ENCODE results near the gene CYGB.
"Not testable (repeated sequence)": the region's sequence is repeated elsewhere in the genome, so short reads cannot be mapped to it uniquely, and the experiment has no call there.

CYGB gene

GRCh38 chr17:76566988-76567431 lies 29.5 kb upstream of the CYGB start:
- DNase-seq = no peak

- no peak for DNase-seq
These were observed 29.1 kb upstream of the CYGB start for GRCh38 chr17:76566613-76566943.

- no peak for DNase-seq
These were observed 28.5 kb upstream of the CYGB start for GRCh38 chr17:76565728-76566612.

GRCh38 chr17:76564991-76565727 lies 27.6 kb upstream of the CYGB start:
- not testable (repeated sequence) for DNase-seq

DNA sequence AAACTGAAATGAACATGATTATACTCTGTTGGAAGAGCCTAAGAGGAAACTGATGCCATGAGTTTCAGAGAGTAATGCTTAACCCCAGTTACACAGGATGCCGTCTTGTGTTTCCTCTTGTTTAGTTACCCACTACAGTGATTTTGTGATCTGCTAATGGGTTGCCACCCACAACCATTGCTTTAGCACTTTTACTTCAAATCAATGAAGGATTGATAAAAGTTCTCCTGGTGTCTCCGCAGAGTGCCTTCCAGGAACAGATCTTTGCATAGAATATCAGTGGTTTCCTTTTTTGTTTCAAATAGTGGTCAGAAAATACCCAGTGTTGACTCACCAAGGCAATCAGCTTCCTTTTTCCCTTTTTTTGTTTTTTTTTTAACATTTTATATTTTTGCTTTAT lies 25.9 kb upstream of the CYGB start:
- DNase-seq = not testable (repeated sequence)

DNA sequence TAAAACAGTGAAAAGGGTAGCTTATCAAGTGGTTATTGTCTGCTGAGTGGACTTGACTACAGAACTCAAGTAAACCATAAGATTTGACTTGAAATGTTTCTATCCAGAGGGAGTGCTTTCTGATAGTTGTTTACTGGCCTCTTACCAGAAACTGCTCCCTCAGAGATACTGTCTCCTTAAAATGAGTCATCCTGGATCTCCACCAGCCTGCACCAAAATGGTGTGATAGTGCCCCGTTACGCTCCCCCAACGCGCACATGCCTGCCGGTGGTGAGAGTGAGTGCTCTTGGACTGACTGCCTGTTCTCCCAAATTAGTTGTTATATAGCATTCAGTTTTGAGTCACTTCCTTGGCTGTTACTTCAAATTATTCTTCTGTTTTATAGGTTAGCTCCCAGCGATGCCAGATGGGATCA lies 25.2 kb upstream of the CYGB start:
- no peak for DNase-seq

DNA sequence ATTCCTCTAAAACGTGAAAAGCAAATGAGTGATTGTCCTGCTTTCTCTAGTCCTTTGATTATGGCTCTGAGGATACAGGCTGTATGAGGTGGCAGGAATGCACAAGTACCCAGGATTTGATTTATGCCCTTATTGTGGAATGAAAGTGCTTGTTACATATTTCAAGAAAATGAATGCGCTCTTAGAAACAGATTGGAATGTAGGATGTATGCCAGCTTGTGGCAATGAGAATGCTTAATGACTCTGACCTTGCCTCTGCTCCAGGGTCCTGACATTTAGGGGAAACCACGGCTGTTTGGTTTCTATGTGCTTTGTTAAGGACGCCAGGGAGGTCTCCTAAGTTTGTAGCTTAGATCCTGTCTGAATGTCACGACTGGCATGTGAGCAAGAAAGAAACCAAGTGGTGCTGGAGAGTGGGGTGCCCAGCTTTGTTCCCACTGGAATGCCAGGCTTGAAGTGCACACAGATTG lies 24.3 kb upstream of the CYGB start:
- DNase-seq = no peak

DNA sequence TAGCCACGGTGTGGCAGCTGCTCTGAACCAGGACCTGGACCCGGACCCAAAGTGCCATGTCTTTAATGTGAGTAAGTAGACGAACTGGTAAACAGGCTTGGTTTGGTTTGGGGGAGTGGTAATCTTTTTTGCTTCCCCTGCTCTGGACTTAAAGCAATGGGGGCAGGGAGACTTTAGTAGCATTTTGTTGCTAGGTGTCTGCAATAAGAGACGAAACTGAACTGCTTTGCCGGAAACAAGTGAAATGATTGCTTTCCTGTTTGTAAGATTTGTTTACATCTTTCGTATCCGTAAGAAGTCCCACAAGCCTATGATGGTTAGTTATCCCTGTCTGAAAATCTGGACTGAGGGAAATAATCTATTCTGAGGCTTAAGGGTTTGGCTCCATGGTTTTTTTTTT lies 23.8 kb upstream of the CYGB start:
- no peak for DNase-seq

DNA sequence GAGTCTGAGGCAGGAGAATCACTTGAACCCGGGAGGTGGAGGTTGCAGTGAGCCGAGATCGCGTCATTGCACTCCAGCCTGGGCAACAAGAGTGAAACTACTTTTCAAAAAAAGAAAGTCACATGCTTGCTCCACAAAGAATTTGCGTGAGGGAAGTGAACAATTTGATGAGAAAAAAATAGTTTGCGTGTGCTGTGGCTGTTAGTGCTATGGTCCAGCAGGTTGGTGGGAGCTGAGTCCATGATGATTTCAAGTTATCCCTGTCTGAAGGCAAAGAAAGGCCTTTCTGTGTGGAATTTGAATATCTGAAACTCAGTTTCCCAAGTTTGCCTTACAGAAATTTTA lies 23.3 kb upstream of the CYGB start:
- DNase-seq = no peak

GRCh38 chr17:76560036-76560876 lies 22.7 kb upstream of the CYGB start:
- no peak for DNase-seq

- DNase-seq = not testable (repeated sequence)
These were observed 22.0 kb upstream of the CYGB start for GRCh38 chr17:76559460-76559859.

GRCh38 chr17:76558198-76559095 lies 20.9 kb upstream of the CYGB start:
- no peak for DNase-seq

GRCh38 chr17:76557368-76558197 lies 20.1 kb upstream of the CYGB start:
- peak; percentile 86 for DNase-seq

DNA sequence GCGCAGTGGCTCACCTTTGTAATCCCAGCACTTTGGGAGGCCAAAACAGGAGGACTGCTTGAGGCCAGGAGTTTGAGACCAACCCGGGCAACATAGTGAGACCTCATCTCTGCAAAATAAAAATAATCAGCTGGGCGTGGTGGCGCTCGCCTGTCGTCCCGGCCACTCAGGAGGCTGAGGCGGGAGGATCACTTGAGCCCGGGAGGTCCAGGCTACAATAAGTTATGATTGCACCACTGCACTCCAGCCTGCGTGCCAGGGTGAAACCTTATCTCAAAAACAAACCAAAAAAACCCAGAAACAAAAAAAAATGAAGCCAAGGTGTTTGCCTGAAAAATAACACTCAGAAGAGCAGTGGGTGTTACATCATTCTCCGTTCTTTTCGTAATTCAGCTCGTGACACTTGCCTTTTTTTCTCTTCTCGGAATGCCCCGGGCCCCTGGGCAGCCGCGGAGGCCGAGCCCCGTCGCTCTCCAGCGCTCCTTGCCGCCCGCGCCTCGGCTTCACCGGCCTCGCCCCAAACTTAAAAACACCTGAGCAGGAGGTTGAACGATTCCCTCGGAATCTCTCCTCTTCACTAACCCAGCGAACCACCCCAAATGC lies 19.4 kb upstream of the CYGB start:
- DNase-seq = peak; percentile 42

- no peak for DNase-seq
These were observed 16.6 kb upstream of the CYGB start for GRCh38 chr17:76554131-76554530.

- no peak for DNase-seq
These were observed 15.8 kb upstream of the CYGB start for GRCh38 chr17:76553178-76553908.

- no peak for DNase-seq
These were observed 14.2 kb upstream of the CYGB start for GRCh38 chr17:76551685-76552084.

DNA sequence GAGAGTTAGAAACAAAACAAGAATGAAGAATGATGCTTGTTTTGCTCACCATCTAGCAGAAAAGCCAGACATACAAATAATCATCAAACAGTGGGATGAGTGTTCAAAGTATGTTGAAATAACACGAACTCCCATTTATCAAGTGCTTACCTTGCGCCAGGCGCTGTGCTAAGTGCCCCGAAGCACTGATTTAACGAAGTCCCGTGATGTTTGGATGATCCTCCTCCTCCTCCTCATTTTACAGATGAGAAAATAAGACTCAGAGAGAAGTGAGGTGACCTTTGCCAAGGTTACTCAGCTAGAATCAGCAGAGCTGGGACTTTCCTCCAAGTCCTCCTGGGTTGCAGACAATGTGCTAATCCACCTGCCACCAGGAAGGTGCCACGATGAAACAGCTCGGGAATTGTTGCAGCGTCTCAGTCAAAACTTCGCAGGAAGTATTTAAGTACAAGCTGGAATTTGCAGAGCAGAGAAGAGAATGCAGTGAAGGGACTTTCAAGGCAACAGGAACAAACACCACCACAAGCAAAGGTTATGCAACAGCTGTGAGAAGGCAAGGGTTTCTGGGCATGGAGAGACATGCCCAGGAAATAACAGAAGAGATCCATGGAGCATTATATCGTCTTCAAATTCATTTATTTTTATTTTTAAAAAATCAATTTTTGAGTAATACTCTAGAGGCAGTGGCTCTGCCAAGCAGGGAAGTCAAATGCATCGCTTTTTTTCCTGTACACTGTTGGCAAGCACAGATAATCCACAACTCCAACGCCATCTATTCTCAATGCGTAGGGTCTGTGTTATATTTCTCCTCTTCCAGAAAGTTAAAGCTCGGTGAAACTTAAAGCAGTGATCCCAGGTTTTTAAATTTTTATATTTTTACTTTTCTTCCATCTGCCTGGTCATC lies 13.5 kb upstream of the CYGB start:
- no peak for DNase-seq

DNA sequence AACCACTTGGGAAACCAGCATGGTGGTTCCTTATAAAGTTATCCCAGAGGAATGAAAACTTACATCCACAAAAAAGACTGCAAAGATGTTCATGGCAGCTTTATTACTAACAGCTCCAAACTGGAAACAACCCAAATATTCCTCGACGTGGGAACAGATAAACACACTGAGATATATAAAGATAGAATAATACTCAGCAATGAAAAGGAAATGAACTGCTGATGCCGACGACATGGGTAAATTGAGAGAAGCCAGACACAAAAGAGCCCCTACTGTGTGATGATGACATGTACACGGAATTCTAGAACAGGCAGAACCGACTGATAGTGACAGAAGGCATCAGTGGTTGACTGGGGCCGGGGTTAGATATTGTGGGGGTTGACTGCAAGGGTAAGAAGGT lies 12.0 kb upstream of the CYGB start:
- no peak for DNase-seq
